IMR-90 (cell line): ENCODE measurements around the gene TTYH3. TPM values are rescaled to one million over a fixed set of nuclear protein-coding genes. Genes with fewer than 3 reads are reported as not detected.
A peak's percentile ranks its signal among the peaks of the same experiment; 100 is the strongest.

Experiments
- ATAC-seq: fragments of 200-7000 bp; cut with Tn5 transposase; 2 replicates; pipeline ENCODE4 v1.9.1; 2020; ENCODE audit warnings: low read depth, mild to moderate bottlenecking, moderate library complexity
- BruUV-seq: library from RNA; stranded (reverse); fragments of 400-500 nt; replicated peaks from 2 replicates; lab custom pipeline; 2021; lab: Mats Ljungman, UMichigan
- CTCF ChIA-PET: fragments of 300-600 bp; formaldehyde crosslinking; extraction: SDS; loops from one replicate; lab custom pipeline; 2021; ENCODE audit warnings: antibody characterized with exemption; lab: Yijun Ruan, JAX
- POLR2A ChIA-PET: fragments of 300-600 bp; sonication (Branson Sonifier 250); formaldehyde crosslinking; loops from one replicate; lab custom pipeline; 2022; ENCODE audit warnings: antibody characterized with exemption; ENCODE audit not compliant: unreplicated experiment; lab: Charles Lee
- DNase-seq: peaks from one replicate; pipeline ENCODE4 v3.0.0; 2013
- H2AFZ ChIP-seq: replicated peaks from 2 replicates; pipeline ENCODE3; 2013; ENCODE audit warnings: low read length, mild to moderate bottlenecking; ENCODE audit not compliant: poor library complexity
- H2AK5ac ChIP-seq: 2 replicates; pipeline ENCODE4 v1.6.1; 2013; ENCODE audit warnings: low read depth, low read length, inconsistent platforms
- H2AK9ac ChIP-seq: replicated peaks from 2 replicates; pipeline ENCODE3; 2013; ENCODE audit warnings: mild to moderate bottlenecking, low read depth, low read length, moderate library complexity; ENCODE audit not compliant: poor library complexity
- H2BK120ac ChIP-seq: 2 replicates; pipeline ENCODE4 v1.6.1; 2013; ENCODE audit warnings: low read depth, low read length, inconsistent platforms
- H2BK15ac ChIP-seq: 3 replicates; pipeline ENCODE4 v1.6.1; 2013; ENCODE audit warnings: low read depth, low read length, inconsistent platforms
- H2BK20ac ChIP-seq: 2 replicates; pipeline ENCODE4 v1.6.1; 2013; ENCODE audit warnings: low read depth, mild to moderate bottlenecking, inconsistent platforms, low read length, moderate library complexity
- H2BK5ac ChIP-seq: 2 replicates; pipeline ENCODE4 v1.6.1; 2013; ENCODE audit warnings: mild to moderate bottlenecking, low read depth, low read length, inconsistent platforms; ENCODE audit not compliant: poor library complexity, severe bottlenecking
- H3K14ac ChIP-seq: replicated peaks from 2 replicates; pipeline ENCODE4 v1.6.1; 2013; ENCODE audit warnings: low read depth, low read length, inconsistent platforms
- H3K18ac ChIP-seq: 2 replicates; pipeline ENCODE4 v1.6.1; 2013; ENCODE audit warnings: low read depth, low read length, control low read depth
- H3K23ac ChIP-seq: 2 replicates; pipeline ENCODE4 v1.6.1; 2013; ENCODE audit warnings: low read depth, low read length, inconsistent platforms
- H3K27ac ChIP-seq: 2 replicates; pipeline ENCODE4 v1.5.1; 2013; ENCODE audit warnings: mild to moderate bottlenecking, control low read depth, low read length; ENCODE audit not compliant: insufficient read depth
- H3K27me3 ChIP-seq: 2 replicates; pipeline ENCODE4 v1.6.1; 2013; ENCODE audit warnings: low read length; ENCODE audit not compliant: control insufficient read depth, insufficient read depth
- H3K36me3 ChIP-seq: 2 replicates; pipeline ENCODE4 v1.6.1; 2013; ENCODE audit warnings: low read length, mixed read lengths; ENCODE audit not compliant: control insufficient read depth, insufficient read depth
- H3K4ac ChIP-seq: 2 replicates; pipeline ENCODE4 v1.6.1; 2013; ENCODE audit warnings: low read depth, low read length, inconsistent platforms
- H3K4me1 ChIP-seq: 2 replicates; pipeline ENCODE4 v1.6.1; 2013; ENCODE audit warnings: low read length, mixed read lengths; ENCODE audit not compliant: control insufficient read depth, insufficient read depth
- H3K4me2 ChIP-seq: 2 replicates; pipeline ENCODE4 v1.6.1; 2013; ENCODE audit warnings: low read depth, mild to moderate bottlenecking, control low read depth, low read length, moderate library complexity
- H3K4me3 ChIP-seq: 2 replicates; pipeline ENCODE4 v1.5.1; 2013; ENCODE audit warnings: low read depth, mild to moderate bottlenecking, control low read depth, low read length, moderate library complexity; ENCODE audit not compliant: insufficient read depth
- H3K56ac ChIP-seq: 2 replicates; pipeline ENCODE4 v1.6.1; 2013; ENCODE audit warnings: low read length, inconsistent platforms; ENCODE audit not compliant: insufficient read depth; ENCODE audit errors: extremely low read depth
- H3K79me1 ChIP-seq, 2 experiments: 2 replicates each; pipeline ENCODE4 v1.6.1; 2013; ENCODE audit warnings: low read length in 2 of 2, inconsistent platforms in 1 of 2, low read depth in 1 of 2
- H3K9ac ChIP-seq: 2 replicates; pipeline ENCODE4 v1.6.1; 2013; ENCODE audit warnings: low read depth, low read length, control low read depth
- H3K9me1 ChIP-seq: 2 replicates; pipeline ENCODE4 v1.6.1; 2013; ENCODE audit warnings: low read length, inconsistent platforms; ENCODE audit not compliant: insufficient read depth
- H3K9me3 ChIP-seq: 2 replicates; pipeline ENCODE4 v1.6.1; 2013; ENCODE audit warnings: low read length; ENCODE audit not compliant: control insufficient read depth, insufficient read depth
- H4K20me1 ChIP-seq: 2 replicates; pipeline ENCODE4 v1.6.1; 2013; ENCODE audit warnings: low read length, inconsistent platforms; ENCODE audit not compliant: insufficient read depth
- H4K5ac ChIP-seq: 2 replicates; pipeline ENCODE4 v1.6.1; 2013; ENCODE audit warnings: mild to moderate bottlenecking, low read depth, low read length, control low read depth
- H4K8ac ChIP-seq, 2 experiments: 2 replicates each; pipeline ENCODE4 v1.6.1; 2013; ENCODE audit warnings: low read depth in 2 of 2, low read length in 2 of 2, control low read depth in 1 of 2, inconsistent platforms in 1 of 2
- H4K91ac ChIP-seq: 2 replicates; pipeline ENCODE4 v1.6.1; 2013; ENCODE audit warnings: low read depth, low read length, inconsistent platforms; ENCODE audit not compliant: insufficient read depth
- CEBPB ChIP-seq: IDR thresholded peaks from 2 replicates; pipeline ENCODE4 v1.6.1; 2012; ENCODE audit warnings: low read depth, low read length, improper control_type of control experiment
- NFE2L2 ChIP-seq: fragments of 150-350 bp; IDR thresholded peaks from 2 replicates; pipeline ENCODE4 v1.6.1; 2016; ENCODE audit warnings: low read depth, mild to moderate bottlenecking, low read length
- POLR2A ChIP-seq: IDR thresholded peaks from 2 replicates; pipeline ENCODE4 v1.6.1; 2012; ENCODE audit warnings: mild to moderate bottlenecking, low read depth, low read length
- RFX5 ChIP-seq: IDR thresholded peaks from 2 replicates; pipeline ENCODE4 v1.8.0; 2012; ENCODE audit warnings: low read depth, mild to moderate bottlenecking, low read length, moderate library complexity
- WGBS, 2 experiments: methylation state at CpG; one replicate each; pipeline versions ENCODE4 v1.1.5 to v1.1.7; 2013; ENCODE audit warnings: missing lambda C conversion rate in 2 of 2; ENCODE audit not compliant: insufficient read length in 1 of 2; ENCODE audit errors: extremely low coverage in 2 of 2; 5-methylcytosine and 5-hydroxymethylcytosine counted together
- dilution Hi-C: fragments of 300-500 bp; cut with HindIII; formaldehyde crosslinking; loops from one replicate; pipeline ENCODE4 v1.14.3; 2018; ENCODE audit warnings: low sequenced_read_pairs; ENCODE audit not compliant: unreplicated experiment
- in situ Hi-C: fragments of 300-500 bp; cut with MboI; formaldehyde crosslinking; loops from 3 replicates; pipeline ENCODE4 v1.14.3; 2019; ENCODE audit warnings: low sequenced_read_pairs, inconsistent platforms, mixed read lengths
- intact Hi-C: fragments of 100-400 bp; cut with micrococcal nuclease; formaldehyde crosslinking; loops from 2 replicates; pipeline ENCODE4 v1.10.0; 2022
- polyA plus RNA-seq, 3 experiments: library from polyadenylated mRNA; depleted of rRNA; stranded (reverse); fragments of >200 nt; gene quantifications; 2 replicates each; pipeline ENCODE4 v1.2.3, GENCODE V29; 2012; ENCODE audit warnings: low replicate concordance in 1 of 3
- total RNA-seq: library from RNA; depleted of rRNA; stranded (reverse); fragments of >200 nt; gene quantifications from 2 replicates; pipeline ENCODE4 v1.2.3, GENCODE V29; 2012

The TTYH3 gene
- total and polyA plus RNA-seq, 2 of the 4 experiments (the other 2 are of a cell fraction), result 5.6 to 82.6 TPM

DNA sequence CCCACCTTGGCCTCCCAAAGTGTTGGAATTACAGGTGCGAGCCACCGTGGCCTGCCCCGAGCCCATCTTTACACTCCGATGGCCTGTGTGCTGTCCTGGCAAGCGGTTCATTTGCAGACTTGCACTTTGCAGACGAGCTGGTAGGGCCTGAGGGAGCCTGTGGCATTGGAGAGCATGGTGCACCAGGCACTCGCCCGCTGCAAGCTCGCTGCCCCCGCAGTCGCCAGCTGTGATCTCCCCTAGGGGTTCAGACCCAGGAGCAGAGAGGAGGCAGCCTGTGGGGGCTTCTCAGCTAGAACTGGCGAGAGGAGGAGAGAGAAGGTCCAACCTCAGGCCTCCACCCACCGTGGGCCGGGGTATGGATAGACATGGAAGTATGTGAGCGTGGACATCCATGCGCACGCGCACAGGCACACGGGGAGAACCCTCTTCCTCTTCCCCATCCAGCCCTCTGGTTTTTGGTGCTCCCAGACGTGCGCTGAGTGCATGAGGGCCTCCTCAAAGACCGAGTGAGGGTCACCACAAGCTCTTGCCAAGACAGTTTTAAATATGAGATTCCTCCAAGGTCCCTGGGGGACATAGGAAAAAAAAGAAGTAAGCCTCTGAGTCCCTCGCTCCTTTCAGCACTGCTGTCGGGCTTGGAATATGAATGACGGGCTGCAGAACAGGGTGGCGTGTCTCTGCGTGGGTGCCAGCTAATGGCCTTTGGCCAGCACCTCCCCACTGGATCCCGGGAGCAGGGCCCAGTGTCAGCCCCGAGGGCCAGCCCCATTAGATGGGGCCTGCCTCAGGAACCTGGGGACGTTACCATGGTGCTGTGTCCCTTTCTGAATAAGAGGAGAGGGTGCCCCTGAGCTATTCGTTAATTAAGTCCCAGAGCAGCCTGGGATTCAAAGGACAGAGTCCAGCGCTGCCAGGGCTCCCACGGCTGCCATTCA lies 15.1 kb upstream of the TTYH3 start:
- ATAC-seq, result no peak
- H3K9me3 ChIP-seq, result no peaks in the 10 kb centered on the region
- H2BK15ac ChIP-seq, result no peak overlapping the region
- POLR2A ChIA-PET, result no interaction called here
- no peak overlapping the region for H2BK20ac ChIP-seq
- peaks cover 7% of the 10 kb centered on the region for H4K20me1 ChIP-seq
- BruUV-seq, result no TSS peak
- H2AK9ac ChIP-seq, result peak overlapping the region; percentile 9
- no peak overlapping the region for H2AK5ac ChIP-seq
- intact Hi-C loops, result no loop called here
- no peak overlapping the region for H3K27ac ChIP-seq
- dilution Hi-C loops, result no loop called here
- no peak overlapping the region for H2AFZ ChIP-seq
- no peak overlapping the region for H3K56ac ChIP-seq
- H3K4me3 ChIP-seq, result no peak overlapping the region
- no peak overlapping the region for H2BK5ac ChIP-seq
- CTCF ChIA-PET, result interaction anchor here (0.6 kb wide), 1 partner anchor 144 kb away, joined by 3 read pairs; no protein-coding TSS in a partner anchor
- TF ChIP-seq CEBPB (no peak), POLR2A (no peak), RFX5 (no peak), NFE2L2 (no peak)
- H3K36me3 ChIP-seq, result no peaks in the 10 kb centered on the region
- no peak overlapping the region for H2BK120ac ChIP-seq
- peaks cover 19% of the 10 kb centered on the region for H3K4me1 ChIP-seq
- H3K18ac ChIP-seq, result no peak overlapping the region
- H4K8ac ChIP-seq, result no peak overlapping the region
- no peak overlapping the region for H3K4ac ChIP-seq
- DNase-seq, result no peak
- H3K23ac ChIP-seq, result no peak overlapping the region
- no peak overlapping the region for H3K9ac ChIP-seq
- H3K14ac ChIP-seq, result no peak overlapping the region
- WGBS, 2 experiments, result 76% methylated on average over 6 of the region's 33 CpGs; no CpG with 5 or more reads in 1 of the 2 experiments
- no peak overlapping the region for H4K5ac ChIP-seq
- in situ Hi-C loops, result no loop called here
- H3K79me1 ChIP-seq, result no peaks in the 10 kb centered on the region
- H3K4me2 ChIP-seq, result no peak overlapping the region
- H4K91ac ChIP-seq, result no peak overlapping the region
- H3K27me3 ChIP-seq, result peaks cover 2% of the 10 kb centered on the region
- H3K9me1 ChIP-seq, result peaks cover 4% of the 10 kb centered on the region; the same call in 1 of the 2 replicates
